ENCODE data around the gene FTHL17.

Gene FTHL17

DNA sequence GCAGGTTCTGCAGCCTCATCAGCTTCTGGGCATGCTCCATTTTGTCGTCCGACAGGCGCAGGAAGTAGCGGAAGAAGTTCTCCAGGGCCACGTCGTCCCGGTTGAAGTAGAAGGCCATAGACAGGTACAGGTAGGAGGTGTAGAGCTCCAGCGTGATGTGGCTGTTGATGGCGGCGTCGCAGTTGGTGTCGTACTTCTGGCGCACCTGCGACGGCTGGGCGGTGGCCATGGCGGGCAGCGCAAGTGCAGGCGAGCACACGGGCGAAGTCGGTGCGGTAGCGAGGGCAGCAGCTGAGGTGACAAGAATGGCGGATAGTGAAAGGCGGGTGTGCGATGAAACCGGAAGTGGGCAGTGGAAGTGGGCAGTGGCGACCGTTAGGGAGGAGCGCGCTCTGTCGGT, at the start of gene FTHL17:
Gene FTHL17 (minus strand): TSS at position 317 of the 400 bp plus-strand sequence. CDS start 88 bp downstream, at position 229.
- no peak for DNase-seq

DNA sequence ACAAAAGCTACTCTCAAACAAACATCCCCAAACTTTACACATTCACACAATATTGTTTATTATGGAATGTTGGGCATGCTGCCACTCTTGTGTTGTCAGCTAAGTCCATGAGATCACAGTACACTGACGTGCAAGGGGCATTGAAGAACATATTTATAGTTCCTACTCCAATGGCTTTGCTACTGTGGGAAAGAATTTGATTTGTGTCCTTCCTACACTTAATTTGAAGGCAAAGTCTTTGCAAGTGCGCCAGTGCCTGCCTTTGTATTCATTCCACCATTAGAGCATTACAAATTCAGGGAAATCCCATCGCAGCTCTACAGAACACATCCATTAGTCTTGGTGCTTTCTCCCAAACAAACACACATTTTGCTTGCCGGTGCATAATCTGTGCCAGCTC, 45.4 kb upstream of the FTHL17 start:
- no peak for DNase-seq

- DNase-seq = no peak
Observed at GRCh38 chrX:31115398-31115797, 43.6 kb upstream of the FTHL17 start.

DNA sequence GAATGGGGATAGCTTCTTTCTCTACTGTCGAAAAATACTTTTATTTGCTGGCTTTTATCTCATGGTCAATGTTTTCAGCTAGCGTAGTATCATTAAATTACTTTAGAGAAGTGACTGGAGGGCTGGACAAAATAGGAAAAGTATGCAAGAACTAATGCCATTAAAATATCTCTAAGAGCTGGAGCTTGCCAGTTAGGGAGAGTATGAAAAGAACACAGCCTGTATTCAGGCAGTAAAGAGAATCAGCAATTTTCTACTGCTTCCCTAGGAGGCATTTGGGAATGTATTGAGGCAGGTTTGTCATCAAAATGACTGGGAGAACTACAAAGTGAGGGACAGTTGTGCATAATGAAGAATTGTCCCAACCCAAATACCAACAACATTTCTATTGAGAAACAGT, 43.0 kb upstream of the FTHL17 start:
- no peak for DNase-seq

DNA sequence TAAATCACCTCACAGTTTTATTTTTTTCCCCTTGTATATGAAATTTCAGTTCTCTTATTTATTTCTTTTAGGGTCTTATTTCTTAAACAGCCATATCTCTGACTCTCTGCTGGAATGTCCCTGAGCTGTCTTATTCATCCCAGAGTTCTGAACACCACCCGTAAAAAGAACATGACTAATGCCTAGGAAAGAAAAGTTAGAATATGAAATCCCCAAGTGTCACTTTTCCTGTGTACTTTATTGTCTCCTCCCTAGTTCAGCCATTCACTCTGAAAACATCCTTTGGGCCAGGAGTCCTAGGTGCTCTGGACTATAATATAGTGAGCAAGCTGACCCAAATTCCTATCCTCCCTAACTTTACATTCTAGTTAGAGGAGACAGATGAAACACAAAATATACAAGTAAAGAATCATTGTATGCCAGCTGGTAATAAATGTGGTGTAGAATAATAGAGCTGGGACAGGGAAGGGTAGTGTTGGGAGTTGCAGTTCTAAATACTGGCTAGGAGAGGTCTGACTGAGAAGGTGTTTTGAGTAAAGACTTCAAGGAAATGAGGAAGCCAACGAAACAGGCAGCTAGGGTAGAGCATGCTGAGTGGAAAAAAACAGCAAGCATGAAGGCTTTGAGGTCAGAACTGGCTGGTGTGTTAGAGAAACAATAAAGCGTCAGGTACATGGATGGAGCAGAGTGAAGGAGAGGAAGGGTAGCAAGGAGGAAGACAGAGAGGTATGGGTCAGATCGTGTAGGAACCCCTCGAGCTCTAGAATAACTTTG, 40.6 kb upstream of the FTHL17 start:
- no peak for DNase-seq

GRCh38 chrX:31110657-31111056, 38.8 kb upstream of the FTHL17 start:
- no peak for DNase-seq

- DNase-seq = peak; percentile 51 to 57
Observed at GRCh38 chrX:31099536-31100090, 27.8 kb upstream of the FTHL17 start.

DNA sequence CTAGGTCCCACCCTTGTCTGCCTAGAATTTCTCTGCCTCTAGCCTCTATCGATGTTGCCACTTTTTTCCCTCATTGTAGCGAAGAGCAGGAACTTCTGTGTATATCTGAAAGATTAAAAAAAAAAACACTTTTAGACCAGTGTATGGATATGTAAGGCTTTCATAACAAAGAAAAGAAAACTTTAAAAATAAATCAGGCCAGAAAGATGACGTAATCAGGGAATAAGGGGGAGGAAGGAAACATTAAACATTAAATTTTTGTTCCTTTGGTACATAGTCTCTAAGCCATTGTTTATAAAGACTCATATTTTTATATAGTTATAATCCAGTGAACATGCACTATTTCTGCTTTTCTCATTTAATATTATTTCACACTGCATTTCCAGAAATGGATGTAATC, 26.2 kb upstream of the FTHL17 start:
- DNase-seq = no peak

DNA sequence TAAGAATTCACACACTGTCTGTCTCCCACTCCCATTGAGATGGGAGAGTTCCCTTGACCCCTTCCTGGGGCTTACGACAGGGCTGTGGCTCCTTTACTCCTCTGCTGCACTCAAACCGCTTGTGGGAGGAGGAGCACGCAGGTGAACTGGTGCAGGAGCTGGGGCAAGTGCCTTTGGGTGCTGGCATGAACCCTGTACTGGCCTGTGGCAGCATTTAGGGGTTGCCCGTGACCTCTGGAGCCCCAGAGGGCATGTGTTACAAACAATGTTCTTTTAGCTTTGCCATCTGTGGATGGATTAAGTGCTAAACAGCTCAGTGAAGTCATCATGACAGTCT, 21.8 kb upstream of the FTHL17 start:
- no peak for DNase-seq

GRCh38 chrX:31092970-31093638, 21.3 kb upstream of the FTHL17 start:
- no peak for DNase-seq

- DNase-seq = no peak
Observed at GRCh38 chrX:31092476-31092875, 20.6 kb upstream of the FTHL17 start.

GRCh38 chrX:31091819-31092218, 20.0 kb upstream of the FTHL17 start:
- DNase-seq = no peak

- DNase-seq = no peak
Observed at GRCh38 chrX:31074522-31074921, 2.7 kb upstream of the FTHL17 start.

DNA sequence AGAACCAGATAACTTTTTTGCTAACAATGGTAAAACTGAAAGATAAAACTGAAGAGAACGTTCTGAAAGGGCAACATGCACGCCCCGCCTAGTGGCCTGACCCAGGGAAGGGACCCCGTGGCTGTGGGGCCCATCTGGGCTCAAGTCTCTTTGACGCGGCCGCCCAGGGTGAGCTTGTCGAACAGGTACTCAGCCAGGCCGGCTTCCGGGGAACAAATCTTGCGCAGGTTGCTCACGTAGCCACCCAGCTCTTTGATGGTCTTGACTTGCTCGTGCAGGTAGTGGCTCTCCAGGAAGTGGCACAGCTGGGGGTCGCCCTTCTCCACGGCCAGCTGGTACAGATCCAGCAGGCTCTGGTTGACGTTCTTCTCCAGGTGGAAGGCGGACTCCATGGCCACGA, 579 bp downstream of the FTHL17 start:
- no peak for DNase-seq

- DNase-seq = no peak
Observed at GRCh38 chrX:31070057-31070468, 1.8 kb downstream of the FTHL17 start.

GRCh38 chrX:31063114-31063513, 8.7 kb downstream of the FTHL17 start:
- DNase-seq = no peak

DNA sequence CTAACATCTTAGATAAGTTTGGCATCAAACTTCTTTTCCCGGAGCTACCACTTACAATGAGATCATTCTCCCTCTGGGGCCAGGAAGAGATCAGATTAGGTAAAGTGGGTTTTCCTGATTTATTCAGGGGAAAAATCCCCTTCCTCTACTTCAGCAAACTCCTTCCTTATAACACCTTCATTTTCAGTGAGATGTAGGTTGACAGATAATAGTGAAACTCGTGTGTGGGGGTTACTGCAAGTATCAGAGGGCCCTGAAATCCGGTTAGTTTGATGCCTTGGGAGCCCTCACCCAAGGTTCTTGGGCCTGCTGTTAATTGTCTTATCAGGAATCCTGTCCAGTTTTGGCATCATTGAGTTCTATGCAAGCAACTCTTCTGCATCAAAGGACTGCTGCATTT, 10.8 kb downstream of the FTHL17 start:
- no peak for DNase-seq

GRCh38 chrX:31060016-31060415, 11.8 kb downstream of the FTHL17 start:
- DNase-seq = no peak

- DNase-seq = no peak
Observed at GRCh38 chrX:31058284-31058683, 13.6 kb downstream of the FTHL17 start.

DNA sequence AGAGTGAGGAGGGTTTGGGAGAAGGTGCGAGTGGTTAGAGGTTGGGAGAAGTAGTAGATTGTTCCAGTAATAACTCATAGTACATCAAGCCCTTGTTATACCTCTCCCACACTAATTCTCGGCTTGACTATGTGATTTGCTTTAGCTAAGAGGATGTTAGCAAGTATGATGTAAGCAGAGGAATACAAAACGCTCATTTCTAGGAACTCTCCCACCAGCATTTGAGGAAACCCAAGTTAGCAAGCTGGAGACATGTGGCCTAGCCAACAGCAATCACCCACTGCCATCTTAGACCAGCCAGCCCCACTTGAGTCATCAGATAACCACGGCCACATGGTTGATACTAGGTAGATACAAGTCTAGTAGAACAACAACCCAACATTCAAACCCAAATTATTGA, 14.2 kb downstream of the FTHL17 start:
- DNase-seq = peak in 1 of 2 experiments; percentile 20

GRCh38 chrX:31057291-31057690, 14.6 kb downstream of the FTHL17 start:
- DNase-seq = no peak

DNA sequence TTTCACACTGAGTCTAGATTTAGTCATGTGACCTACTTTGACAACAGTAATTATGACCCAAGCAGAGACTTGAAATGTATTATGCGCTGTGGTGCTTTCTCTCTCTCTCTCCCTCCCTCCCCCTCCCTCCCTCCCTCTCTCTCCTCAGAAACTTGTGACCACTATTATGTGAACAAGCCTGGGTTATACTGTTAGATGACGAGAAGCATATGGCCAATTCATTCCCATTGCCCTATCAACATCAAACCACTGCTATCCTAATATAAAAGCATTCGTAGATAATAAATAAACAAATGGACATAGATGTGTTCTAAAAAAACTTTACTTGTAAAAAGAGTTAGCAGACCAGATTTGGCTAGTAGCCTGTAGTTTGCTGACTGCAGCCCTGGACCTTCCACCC, 18.2 kb downstream of the FTHL17 start:
- DNase-seq = no peak

DNA sequence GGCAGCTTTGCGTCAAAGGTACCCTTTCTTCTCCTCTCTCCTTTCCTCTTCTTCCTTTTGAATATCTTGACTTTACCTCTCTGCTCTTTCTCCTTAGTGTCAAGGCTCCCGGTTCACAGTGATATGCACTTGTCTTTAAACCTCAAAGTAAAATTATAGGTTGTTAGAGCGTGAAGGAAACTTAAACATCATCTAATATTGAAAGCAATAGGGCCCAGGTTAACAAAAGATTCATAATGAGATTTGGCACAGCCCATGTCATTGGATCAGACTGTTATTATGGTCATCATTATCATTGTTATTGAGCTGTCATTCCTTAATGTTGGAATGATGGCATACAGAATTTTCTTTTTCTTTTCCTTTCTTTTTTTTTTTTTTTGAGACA, 32.5 kb downstream of the FTHL17 start:
- DNase-seq = no peak

DNA sequence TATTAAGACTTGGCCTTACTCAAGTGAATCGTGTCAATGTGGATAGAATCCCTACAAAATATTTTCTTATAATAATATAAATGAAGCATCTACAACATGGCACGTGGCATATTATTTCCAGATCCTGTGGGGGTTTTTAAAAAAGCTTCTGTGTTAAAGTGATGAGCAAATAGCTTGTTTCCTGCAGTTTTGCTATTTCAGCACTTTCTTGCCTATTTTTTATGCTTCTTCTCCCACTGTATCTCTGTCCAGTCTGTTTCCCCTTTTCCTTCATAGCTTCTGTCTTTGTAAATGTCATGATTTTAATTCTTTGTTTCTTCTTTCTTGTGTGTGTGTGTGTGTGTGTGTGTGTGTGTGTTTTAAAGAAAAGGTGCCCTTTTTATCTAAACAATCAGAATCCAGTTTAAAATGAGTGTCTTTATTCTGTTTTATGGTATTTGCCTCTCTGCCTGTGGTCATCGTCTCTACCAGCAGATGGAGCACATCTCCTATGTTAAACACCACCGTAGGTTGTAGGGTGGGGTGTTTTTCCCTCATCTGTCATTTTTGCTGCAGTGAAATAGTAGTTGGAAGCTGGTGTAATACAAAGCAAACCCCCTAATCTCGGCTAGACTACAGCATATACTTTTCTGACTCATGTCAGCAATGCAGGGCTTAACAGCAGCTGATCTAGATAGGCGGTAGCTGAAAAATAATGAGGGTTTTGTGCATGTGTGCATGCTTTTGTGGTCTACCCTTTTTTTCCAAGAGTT, 33.1 kb downstream of the FTHL17 start:
- peak; percentile 23 to 28 for DNase-seq
